MM.1S (cell line): ENCODE results near the gene DCTN5.

ENCODE experiments used
- CTCF ChIP-seq: fragments of 300-600 bp; sonication (generic); IDR thresholded peaks from 2 replicates; pipeline ENCODE4 v1.5.1; 2016; ENCODE audit warnings: antibody characterized with exemption, low read length, mixed read lengths
- EZH2 ChIP-seq: fragments of 300-600 bp; sonication (generic); optimal IDR thresholded peaks from 2 replicates; pipeline ENCODE3; 2017; ENCODE audit warnings: low read depth, mild to moderate bottlenecking, antibody characterized with exemption, low read length, mixed read lengths
- EZH2phosphoT487 ChIP-seq: fragments of 300-600 bp; sonication (generic); IDR thresholded peaks from 2 replicates; pipeline ENCODE4 v1.6.1; 2018; ENCODE audit warnings: antibody characterized with exemption, low read length

DNA sequence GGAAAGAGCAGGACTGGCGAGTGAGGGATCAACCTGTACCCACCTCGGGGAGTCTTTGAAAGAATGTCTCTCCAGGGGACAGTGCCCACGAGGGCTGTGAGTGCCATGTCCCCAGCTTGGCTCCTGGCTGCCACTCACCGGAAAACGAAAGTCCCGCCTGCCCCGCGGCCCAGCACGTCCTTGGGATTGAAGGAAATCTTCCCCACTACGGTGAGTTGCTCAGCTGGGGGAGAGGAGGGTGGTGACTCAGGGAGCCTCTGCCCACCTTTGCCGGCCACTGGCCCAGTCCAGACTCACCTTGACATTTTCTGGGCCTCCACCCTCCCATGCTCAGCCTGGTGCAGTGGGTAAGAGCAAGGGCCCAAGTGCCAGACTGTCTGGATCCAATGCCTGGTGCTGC, 54.5 kb downstream of the DCTN5 start:
- TF ChIP-seq CTCF, result no peak
- no peak for TF ChIP-seq EZH2phosphoT487
- TF ChIP-seq EZH2, result no peak
